Neural cell (in vitro differentiated cells): ENCODE measurements around the gene IGSF21. TPM values are rescaled to one million over a fixed set of nuclear protein-coding genes. Genes with fewer than 3 reads are reported as not detected.

Experiments
- H2AFZ ChIP-seq: fragments of 200-600, 300-800 bp; sonication (generic), shearing (Covaris generic); 2 replicates; pipeline ENCODE4 v1.6.0; 2014; ENCODE audit warnings: low read depth, mild to moderate bottlenecking, antibody characterized with exemption, low read length, moderate library complexity
- H3F3A ChIP-seq: fragments of 200-600 bp; shearing (Covaris generic); 2 replicates; pipeline ENCODE4 v1.6.1; 2016; ENCODE audit warnings: mild to moderate bottlenecking, moderate library complexity, mixed read lengths, antibody characterized with exemption, low read length; ENCODE audit not compliant: insufficient read depth, poor library complexity, severe bottlenecking
- H3K27ac ChIP-seq: fragments of 200-600, 300-800 bp; sonication (generic), shearing (Covaris generic); 2 replicates; pipeline ENCODE4 v1.5.1; 2014; ENCODE audit warnings: mild to moderate bottlenecking, low read length, moderate library complexity
- H3K27me3 ChIP-seq: fragments of 300-800, 200-600 bp; sonication (generic), shearing (Covaris generic); 2 replicates; pipeline ENCODE4 v1.6.0; 2014; ENCODE audit warnings: mild to moderate bottlenecking, low read depth, low read length, moderate library complexity; ENCODE audit not compliant: insufficient read depth
- H3K36me3 ChIP-seq: fragments of 300-800, 200-600 bp; sonication (generic), shearing (Covaris generic); 2 replicates; pipeline ENCODE4 v1.5.1; 2014; ENCODE audit warnings: mild to moderate bottlenecking, antibody characterized with exemption, low read length, moderate library complexity; ENCODE audit not compliant: insufficient read depth
- H3K4me2 ChIP-seq: fragments of 300-800, 200-600 bp; sonication (generic), shearing (Covaris generic); 2 replicates; pipeline ENCODE4 v1.6.0; 2014; ENCODE audit warnings: mild to moderate bottlenecking, low read length
- H3K4me3 ChIP-seq: fragments of 300-800, 200-600 bp; sonication (generic), shearing (Covaris generic); 2 replicates; pipeline ENCODE4 v1.5.1; 2014; ENCODE audit warnings: mild to moderate bottlenecking, low read length, moderate library complexity
- H3K79me2 ChIP-seq: fragments of 200-600 bp; shearing (Covaris generic); replicated peaks from 2 replicates; pipeline ENCODE4 v1.6.0; 2014; ENCODE audit warnings: mild to moderate bottlenecking, low read length, moderate library complexity; ENCODE audit not compliant: insufficient read depth
- H3K9ac ChIP-seq: fragments of 300-800, 200-600 bp; sonication (generic), shearing (Covaris generic); 2 replicates; pipeline ENCODE4 v1.6.1; 2016; ENCODE audit warnings: mild to moderate bottlenecking, low read length, mixed read lengths
- H3K9me2 ChIP-seq: fragments of 200-600 bp; shearing (Covaris generic); 2 replicates; pipeline ENCODE4 v1.6.1; 2016; ENCODE audit warnings: mild to moderate bottlenecking, low read length, mixed read lengths; ENCODE audit not compliant: insufficient read depth
- H3K9me3 ChIP-seq: fragments of 200-600, 300-800 bp; sonication (generic), shearing (Covaris generic); 2 replicates; pipeline ENCODE4 v1.6.1; 2016; ENCODE audit warnings: mild to moderate bottlenecking, mixed run types, low read length, moderate library complexity, mixed read lengths
- H4K20me1 ChIP-seq: fragments of 200-600 bp; shearing (Covaris generic); 2 replicates; pipeline ENCODE4 v1.6.1; 2016; ENCODE audit warnings: mild to moderate bottlenecking, mixed run types; ENCODE audit not compliant: insufficient read depth
- CTCF ChIP-seq: fragments of 450-650 bp; IDR thresholded peaks from 2 replicates; pipeline ENCODE4 v1.5.1; 2014; ENCODE audit warnings: antibody characterized with exemption, mild to moderate bottlenecking, moderate library complexity; ENCODE audit not compliant: poor library complexity, severe bottlenecking
- EP300 ChIP-seq: fragments of 450-650 bp; conservative IDR thresholded peaks from 2 replicates; pipeline ENCODE4 v1.6.1; 2014; ENCODE audit warnings: antibody characterized with exemption, mild to moderate bottlenecking, moderate library complexity; ENCODE audit not compliant: poor library complexity, severe bottlenecking
- EZH2 ChIP-seq: fragments of 200-600, 300-800 bp; shearing (Covaris generic), sonication (generic); IDR thresholded peaks from 2 replicates; pipeline ENCODE4 v1.6.1; 2014; ENCODE audit warnings: antibody characterized with exemption, low read length, borderline replicate concordance, mild to moderate bottlenecking; ENCODE audit not compliant: insufficient read depth, poor library complexity, severe bottlenecking
- MXI1 ChIP-seq: fragments of 450-650 bp; conservative IDR thresholded peaks from 2 replicates; pipeline ENCODE4 v1.6.1; 2014; ENCODE audit warnings: antibody characterized with exemption, mild to moderate bottlenecking; ENCODE audit not compliant: poor library complexity, severe bottlenecking
- POLR2AphosphoS5 ChIP-seq: IDR thresholded peaks from 2 replicates; pipeline ENCODE4 v1.6.1; 2012
- RAD21 ChIP-seq: fragments of 450-650 bp; conservative IDR thresholded peaks from 2 replicates; pipeline ENCODE4 v1.6.1; 2014; ENCODE audit warnings: antibody characterized with exemption, mild to moderate bottlenecking, moderate library complexity
- REST ChIP-seq: IDR thresholded peaks from 2 replicates; pipeline ENCODE4 v1.6.1; 2012; ENCODE audit warnings: borderline replicate concordance
- SMC3 ChIP-seq: fragments of 450-650 bp; conservative IDR thresholded peaks from 2 replicates; pipeline ENCODE4 v1.6.1; 2014; ENCODE audit warnings: antibody characterized with exemption, mild to moderate bottlenecking, moderate library complexity; ENCODE audit not compliant: poor library complexity
- TAF1 ChIP-seq: IDR thresholded peaks from 2 replicates; pipeline ENCODE4 v1.6.1; 2012; ENCODE audit warnings: low read depth
- polyA plus RNA-seq: library from polyadenylated mRNA; depleted of rRNA; stranded (reverse); fragments of >200 nt; gene quantifications from 2 replicates; pipeline ENCODE4 v1.2.3, GENCODE V29; 2014

IGSF21 gene
- polyA plus RNA-seq, 1 donor from 2014 or later = 2.4 TPM

GRCh38 chr1:18134324-18135046 is 26.9 kb downstream of the IGSF21 start:
- no peaks in the 10 kb centered on the region for H3K9me2 ChIP-seq
- TF ChIP-seq CTCF = no peak
- H2AFZ ChIP-seq = no peak overlapping the region
- H3K27ac ChIP-seq = no peak overlapping the region
- no peak overlapping the region for H3K4me3 ChIP-seq
- no peaks in the 10 kb centered on the region for H3K9me3 ChIP-seq
- H3K9ac ChIP-seq = no peak overlapping the region
- H3K27me3 ChIP-seq = no peaks in the 10 kb centered on the region
- H3K79me2 ChIP-seq = no peaks in the 10 kb centered on the region
- H3K4me2 ChIP-seq = no peak overlapping the region
- no peaks in the 10 kb centered on the region for H4K20me1 ChIP-seq
- H3K36me3 ChIP-seq = no peaks in the 10 kb centered on the region
- no peaks in the 10 kb centered on the region for H3F3A ChIP-seq

GRCh38 chr1:18137759-18138345 is 30.3 kb downstream of the IGSF21 start:
- no peaks in the 10 kb centered on the region for H3K9me3 ChIP-seq
- no peaks in the 10 kb centered on the region for H3K79me2 ChIP-seq
- H4K20me1 ChIP-seq = no peaks in the 10 kb centered on the region
- TF ChIP-seq SMC3 = no peak
- TF ChIP-seq TAF1 = no peak
- TF ChIP-seq EP300 = no peak
- no peak for TF ChIP-seq CTCF
- no peak for TF ChIP-seq REST
- no peak for TF ChIP-seq EZH2
- TF ChIP-seq MXI1 = no peak
- no peak for TF ChIP-seq POLR2AphosphoS5
- TF ChIP-seq RAD21 = no peak
- H3F3A ChIP-seq = no peaks in the 10 kb centered on the region
- no peak overlapping the region for H3K9ac ChIP-seq
- no peaks in the 10 kb centered on the region for H3K27me3 ChIP-seq
- H3K36me3 ChIP-seq = no peaks in the 10 kb centered on the region
- H3K4me2 ChIP-seq = no peak overlapping the region
- H3K4me3 ChIP-seq = no peak overlapping the region
- no peak overlapping the region for H2AFZ ChIP-seq
- H3K27ac ChIP-seq = no peak overlapping the region
- H3K9me2 ChIP-seq = no peaks in the 10 kb centered on the region
